OCI-LY7 (cell line): Measurements from ENCODE around the gene SURF4. TPM values are rescaled to one million over a fixed set of nuclear protein-coding genes. Genes with fewer than 3 reads are reported as not detected.

Source experiments
- BruUV-seq: library from RNA; stranded (reverse); fragments of 400-500 nt; replicated peaks from 2 replicates; lab custom pipeline; 2021; lab: Mats Ljungman, UMichigan
- CTCF ChIA-PET: fragments of 300-600 bp; sonication (Branson Sonifier 250); formaldehyde crosslinking; loops from one replicate; lab custom pipeline; 2022; ENCODE audit warnings: antibody characterized with exemption; ENCODE audit not compliant: unreplicated experiment; lab: Charles Lee
- POLR2A ChIA-PET: fragments of 300-600 bp; sonication (Branson Sonifier 250); formaldehyde crosslinking; loops from one replicate; lab custom pipeline; 2022; ENCODE audit warnings: antibody characterized with exemption; lab: Charles Lee
- DNase-seq: peaks from one replicate; pipeline ENCODE4 v3.0.0-alpha.2; 2015; ENCODE audit warnings: low spot score
- H2AFZ ChIP-seq: fragments of 200-600 bp; sonication (generic), shearing (Covaris generic); 2 replicates; pipeline ENCODE4 v1.6.1; 2014; ENCODE audit warnings: mild to moderate bottlenecking, antibody characterized with exemption, low read length, moderate library complexity
- H3K27ac ChIP-seq: fragments of 200-600 bp; sonication (generic); 2 replicates; pipeline ENCODE4 v1.5.1; 2014; ENCODE audit warnings: mixed run types, low read depth, mild to moderate bottlenecking, moderate library complexity, low read length, inconsistent platforms; ENCODE audit not compliant: poor library complexity, severe bottlenecking
- H3K36me3 ChIP-seq: fragments of 200-600 bp; sonication (generic); 2 replicates; pipeline ENCODE4 v1.6.1; 2014; ENCODE audit warnings: mild to moderate bottlenecking, antibody characterized with exemption, low read length, moderate library complexity, mixed read lengths; ENCODE audit not compliant: insufficient read depth
- H3K4me1 ChIP-seq: fragments of 200-600 bp; sonication (generic); 2 replicates; pipeline ENCODE4 v1.5.1; 2014; ENCODE audit warnings: mild to moderate bottlenecking, low read length; ENCODE audit not compliant: insufficient read depth, poor library complexity, severe bottlenecking
- H3K4me2 ChIP-seq: fragments of 200-600 bp; sonication (generic); 2 replicates; pipeline ENCODE4 v1.6.1; 2014; ENCODE audit warnings: mild to moderate bottlenecking, low read length
- H3K4me3 ChIP-seq: fragments of 200-600 bp; sonication (generic); 2 replicates; pipeline ENCODE4 v1.5.1; 2014; ENCODE audit warnings: mild to moderate bottlenecking, low read depth, low read length; ENCODE audit not compliant: poor library complexity, severe bottlenecking
- H3K79me2 ChIP-seq: fragments of 200-600 bp; sonication (generic); 2 replicates; pipeline ENCODE4 v1.6.1; 2016; ENCODE audit warnings: low read depth, mild to moderate bottlenecking, low read length, moderate library complexity, mixed read lengths; ENCODE audit not compliant: insufficient read depth
- H3K9me2 ChIP-seq: fragments of 200-600 bp; sonication (generic); 2 replicates; pipeline ENCODE4 v1.6.1; 2016; ENCODE audit warnings: mild to moderate bottlenecking, low read length, mixed read lengths; ENCODE audit not compliant: insufficient read depth
- H3K9me3 ChIP-seq: fragments of 200-600 bp; sonication (generic); 2 replicates; pipeline ENCODE4 v1.6.1; 2014; ENCODE audit warnings: mild to moderate bottlenecking, mixed run types, low read length, mixed read lengths
- H4K20me1 ChIP-seq: fragments of 200-600 bp; sonication (generic); 2 replicates; pipeline ENCODE4 v1.6.1; 2014; ENCODE audit warnings: mild to moderate bottlenecking, antibody characterized with exemption, low read length, moderate library complexity, mixed read lengths; ENCODE audit not compliant: insufficient read depth
- CTCF ChIP-seq: fragments of 200-600 bp; sonication (generic); conservative IDR thresholded peaks from 2 replicates; pipeline ENCODE4 v1.5.1; 2014; ENCODE audit warnings: mild to moderate bottlenecking, antibody characterized with exemption, low read length, moderate library complexity, mixed read lengths
- EZH2phosphoT487 ChIP-seq: fragments of 200-600 bp; sonication (generic); IDR thresholded peaks from 2 replicates; pipeline ENCODE4 v1.6.1; 2018; ENCODE audit warnings: low read depth, borderline replicate concordance, mild to moderate bottlenecking, mixed run types, antibody characterized with exemption, low read length, moderate library complexity, mixed read lengths
- intact Hi-C: fragments of 100-400 bp; cut with micrococcal nuclease; formaldehyde crosslinking; loops from one replicate; pipeline ENCODE4 v1.10.0; 2022; ENCODE audit not compliant: unreplicated experiment
- total RNA-seq, 2 experiments: library from RNA; depleted of rRNA in 1 of 2; stranded (reverse); fragments of >200 nt in 1 of 2; shearing (Covaris generic) in 1 of 2; gene quantifications; 2 replicates each; pipeline ENCODE4 v1.2.3, GENCODE V29; 2014 to 2022

The SURF4 gene
- total RNA-seq, 2 experiments from 2014 or later, result 75.5 to 92.3 TPM

- Histone ChIP-seq H4K20me1 (peaks cover 14% of the 10 kb centered on the region), H3K9me2 (no peaks in the 10 kb centered on the region), H3K27ac (no peak overlapping the region), H3K36me3 (peaks cover 84% of the 10 kb centered on the region), H2AFZ (no peak overlapping the region), H3K79me2 (peaks cover 43% of the 10 kb centered on the region), H3K9me3 (no peaks in the 10 kb centered on the region), H3K4me1 (peaks cover 36% of the 10 kb centered on the region), H3K4me2 (no peak overlapping the region), H3K4me3 (no peak overlapping the region)
- ChIA-PET POLR2A (no interaction called here), CTCF (no interaction called here)
- intact Hi-C loops, result loop anchor here (5.0 kb wide), 1 partner anchor 72 kb away; the partner anchor contains the start of gene REXO4
- no TSS peak for BruUV-seq
- TF ChIP-seq CTCF, result no peak
- no peak for TF ChIP-seq EZH2phosphoT487
- DNase-seq, result no peak
These were observed 30.9 kb downstream of the SURF4 start for GRCh38 chr9:133344979-133345378.

GRCh38 chr9:133344071-133344470 is 31.8 kb downstream of the SURF4 start:
- Histone ChIP-seq H2AFZ (no peak overlapping the region), H3K4me1 (peaks cover 30% of the 10 kb centered on the region), H3K4me3 (no peak overlapping the region), H3K36me3 (peaks cover 84% of the 10 kb centered on the region), H4K20me1 (peaks cover 5% of the 10 kb centered on the region), H3K4me2 (no peak overlapping the region), H3K9me2 (no peaks in the 10 kb centered on the region), H3K79me2 (peaks cover 34% of the 10 kb centered on the region), H3K27ac (no peak overlapping the region), H3K9me3 (no peaks in the 10 kb centered on the region)
- no TSS peak for BruUV-seq
- POLR2A ChIA-PET, result interaction anchor here (1.1 kb wide), 1 partner anchor 115 kb away, joined by 5 read pairs; the partner anchor contains the start of gene CACFD1
- DNase-seq, result no peak
- CTCF ChIA-PET, result no interaction called here
- TF ChIP-seq EZH2phosphoT487 (no peak), CTCF (no peak)
- intact Hi-C loops, result no loop called here

GRCh38 chr9:133342570-133342969 is 33.3 kb downstream of the SURF4 start:
- Histone ChIP-seq H4K20me1 (no peaks in the 10 kb centered on the region), H3K4me2 (no peak overlapping the region), H3K4me1 (peaks cover 30% of the 10 kb centered on the region), H3K4me3 (no peak overlapping the region), H3K9me2 (no peaks in the 10 kb centered on the region), H2AFZ (no peak overlapping the region), H3K27ac (no peak overlapping the region), H3K79me2 (peaks cover 23% of the 10 kb centered on the region), H3K36me3 (peaks cover 86% of the 10 kb centered on the region), H3K9me3 (no peaks in the 10 kb centered on the region)
- DNase-seq, result no peak
- TF ChIP-seq EZH2phosphoT487 (no peak), CTCF (no peak; the same call in 1 of the 2 replicates)
- intact Hi-C loops, result no loop called here
- POLR2A ChIA-PET, result no interaction called here
- no TSS peak for BruUV-seq
- CTCF ChIA-PET, result no interaction called here
